GM12872 (cell line): ENCODE results near the gene CELF4.

Experiments
- TF ChIP-seq, protein P1 (sequence below): IDR thresholded peaks from 3 replicates; pipeline ENCODE4 v1.5.1; 2011; ENCODE audit warnings: low read depth, mild to moderate bottlenecking, low read length, moderate library complexity; ENCODE audit not compliant: insufficient read depth

CELF4 gene

GRCh38 chr18:37351110-37351509, 214.5 kb downstream of the CELF4 start:
- TF ChIP-seq, protein P1, sequence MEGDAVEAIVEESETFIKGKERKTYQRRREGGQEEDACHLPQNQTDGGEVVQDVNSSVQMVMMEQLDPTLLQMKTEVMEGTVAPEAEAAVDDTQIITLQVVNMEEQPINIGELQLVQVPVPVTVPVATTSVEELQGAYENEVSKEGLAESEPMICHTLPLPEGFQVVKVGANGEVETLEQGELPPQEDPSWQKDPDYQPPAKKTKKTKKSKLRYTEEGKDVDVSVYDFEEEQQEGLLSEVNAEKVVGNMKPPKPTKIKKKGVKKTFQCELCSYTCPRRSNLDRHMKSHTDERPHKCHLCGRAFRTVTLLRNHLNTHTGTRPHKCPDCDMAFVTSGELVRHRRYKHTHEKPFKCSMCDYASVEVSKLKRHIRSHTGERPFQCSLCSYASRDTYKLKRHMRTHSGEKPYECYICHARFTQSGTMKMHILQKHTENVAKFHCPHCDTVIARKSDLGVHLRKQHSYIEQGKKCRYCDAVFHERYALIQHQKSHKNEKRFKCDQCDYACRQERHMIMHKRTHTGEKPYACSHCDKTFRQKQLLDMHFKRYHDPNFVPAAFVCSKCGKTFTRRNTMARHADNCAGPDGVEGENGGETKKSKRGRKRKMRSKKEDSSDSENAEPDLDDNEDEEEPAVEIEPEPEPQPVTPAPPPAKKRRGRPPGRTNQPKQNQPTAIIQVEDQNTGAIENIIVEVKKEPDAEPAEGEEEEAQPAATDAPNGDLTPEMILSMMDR = no peak

- TF ChIP-seq, protein P1 = no peak
Measured at GRCh38 chr18:37348729-37349128, 216.9 kb downstream of the CELF4 start.

GRCh38 chr18:37346048-37346447, 219.6 kb downstream of the CELF4 start:
- TF ChIP-seq, protein P1 = no peak

- TF ChIP-seq, protein P1 = no peak
Measured at GRCh38 chr18:37343542-37343851, 222.1 kb downstream of the CELF4 start.

DNA sequence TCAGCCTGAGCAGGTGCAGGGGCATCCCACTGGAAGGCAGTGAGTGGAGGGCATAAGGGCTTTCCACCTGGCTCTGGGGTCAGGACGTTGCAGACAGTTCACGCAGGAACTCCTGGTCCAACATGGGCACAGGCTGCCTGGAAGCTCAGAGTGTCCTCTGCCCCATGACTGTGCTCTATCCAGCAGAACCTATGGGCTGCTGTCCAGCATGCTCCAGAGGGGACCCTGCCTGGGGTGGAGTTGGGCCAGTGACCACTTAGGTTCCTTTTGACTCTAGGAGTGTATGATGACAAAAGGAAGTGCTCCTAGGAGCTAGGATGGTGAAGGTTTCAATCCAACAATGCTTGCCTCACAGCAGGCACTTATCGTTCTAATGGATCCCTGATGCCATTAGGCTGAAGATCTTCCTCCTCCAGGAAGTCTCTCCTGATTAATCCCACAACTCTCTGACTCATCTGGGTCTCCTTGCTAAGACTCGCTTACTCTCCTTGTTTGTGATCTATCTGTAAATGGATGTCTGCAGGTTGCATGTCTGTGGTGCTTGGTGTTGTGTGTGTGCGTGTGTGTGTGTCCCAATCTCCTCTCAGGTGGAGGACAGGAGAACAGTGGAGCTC, 224.0 kb downstream of the CELF4 start:
- TF ChIP-seq, protein P1 = no peak

DNA sequence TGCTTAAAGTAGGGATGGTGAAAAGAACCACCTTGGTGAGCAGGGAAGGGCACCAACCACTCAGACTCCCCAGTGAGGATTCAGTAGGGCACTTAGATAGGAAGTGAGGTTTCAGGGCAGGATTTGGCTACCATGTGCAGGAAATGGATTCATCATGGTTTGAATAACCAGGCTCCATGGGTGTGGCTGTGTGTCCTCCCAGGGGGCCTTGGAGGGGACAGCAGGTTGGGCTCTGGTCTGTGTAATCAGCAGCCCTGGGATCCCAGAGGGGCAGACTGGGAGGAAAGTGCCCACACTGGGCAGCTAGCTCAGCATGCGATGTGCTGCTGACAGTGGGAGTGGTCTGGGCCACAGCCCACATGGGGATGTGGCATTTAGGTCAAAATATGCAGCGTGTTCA, 224.6 kb downstream of the CELF4 start:
- TF ChIP-seq, protein P1 = no peak

DNA sequence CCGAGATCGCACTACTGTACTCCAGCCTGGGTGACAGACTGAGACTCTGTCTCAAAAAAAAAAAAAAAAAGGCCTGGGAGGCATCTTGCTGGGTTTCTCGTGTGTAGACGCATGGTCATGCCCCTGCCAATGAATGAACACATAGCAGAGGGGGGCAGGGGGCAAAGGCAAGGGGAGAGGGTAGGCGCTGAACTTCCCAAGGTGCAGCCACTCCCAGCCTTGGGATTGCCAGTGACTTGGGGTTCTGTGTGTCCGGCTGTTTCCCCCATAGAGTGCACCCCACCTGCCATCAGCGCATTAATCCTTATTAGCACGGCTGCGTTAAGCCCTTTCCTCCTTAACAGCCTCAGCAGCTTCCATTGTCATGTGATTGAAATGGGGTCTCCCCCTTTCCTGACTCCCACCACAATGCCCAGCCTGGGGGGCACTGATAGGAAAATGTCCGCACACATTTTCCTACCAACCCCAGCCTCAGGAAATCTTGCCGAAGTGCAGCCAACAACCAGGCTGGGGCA, 225.8 kb downstream of the CELF4 start:
- TF ChIP-seq, protein P1 = no peak
